ENCODE measurements around the gene TAF13. TPM values are rescaled to one million over a fixed set of nuclear protein-coding genes. Genes with fewer than 3 reads are reported as not detected.

TAF13 gene
- total and polyA plus RNA-seq, 9 of the 15 experiments (the other 6 are each of a cell fraction or from before 2014, with no cell fraction given), result 14.9 to 77.2 (median 38.7) TPM

DNA sequence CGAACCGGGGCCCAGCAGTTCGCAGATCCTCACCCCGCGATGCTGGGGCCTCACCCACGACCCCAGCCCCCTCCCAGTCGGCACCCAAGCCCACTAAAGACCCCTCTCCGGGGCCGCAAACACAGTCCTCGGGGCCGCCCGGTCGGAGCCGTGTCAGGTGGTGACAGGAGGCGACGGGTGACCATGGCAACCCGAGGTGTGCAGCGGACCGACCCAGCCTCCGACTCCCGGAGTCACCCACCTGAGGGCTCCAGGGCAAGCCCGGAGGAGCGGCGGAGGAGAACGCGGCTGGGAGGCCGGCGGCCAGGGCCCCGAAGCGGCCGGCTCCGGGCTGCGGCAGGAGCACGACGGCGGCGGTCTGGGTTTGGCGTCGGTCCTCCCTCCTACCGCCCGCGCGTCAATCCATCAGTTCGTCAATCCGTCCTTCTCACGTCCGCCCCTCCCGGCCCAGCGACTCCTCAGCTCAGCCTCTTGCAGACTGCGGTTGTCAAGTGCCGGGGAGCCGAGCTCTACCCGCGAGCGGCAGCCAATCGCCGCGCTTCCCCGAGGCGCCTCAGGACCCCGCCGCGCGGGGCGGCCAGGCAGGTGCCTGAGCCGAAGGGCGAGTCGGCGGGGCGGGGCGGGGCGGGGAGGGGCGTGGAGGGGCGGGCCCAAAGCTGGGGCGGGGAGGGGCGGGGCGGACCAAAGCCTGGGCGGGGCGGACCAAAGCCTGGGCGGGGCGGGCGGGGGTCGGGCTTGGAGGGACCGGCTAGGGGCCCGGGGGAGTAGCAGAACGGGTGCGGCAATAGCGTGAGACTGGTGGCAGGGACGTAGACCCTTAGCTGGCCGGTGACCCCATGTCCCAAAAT lies 34.0 kb downstream of the TAF13 start, which contains the start of gene WDR47 (continued):
- TF ChIP-seq, protein P1, sequence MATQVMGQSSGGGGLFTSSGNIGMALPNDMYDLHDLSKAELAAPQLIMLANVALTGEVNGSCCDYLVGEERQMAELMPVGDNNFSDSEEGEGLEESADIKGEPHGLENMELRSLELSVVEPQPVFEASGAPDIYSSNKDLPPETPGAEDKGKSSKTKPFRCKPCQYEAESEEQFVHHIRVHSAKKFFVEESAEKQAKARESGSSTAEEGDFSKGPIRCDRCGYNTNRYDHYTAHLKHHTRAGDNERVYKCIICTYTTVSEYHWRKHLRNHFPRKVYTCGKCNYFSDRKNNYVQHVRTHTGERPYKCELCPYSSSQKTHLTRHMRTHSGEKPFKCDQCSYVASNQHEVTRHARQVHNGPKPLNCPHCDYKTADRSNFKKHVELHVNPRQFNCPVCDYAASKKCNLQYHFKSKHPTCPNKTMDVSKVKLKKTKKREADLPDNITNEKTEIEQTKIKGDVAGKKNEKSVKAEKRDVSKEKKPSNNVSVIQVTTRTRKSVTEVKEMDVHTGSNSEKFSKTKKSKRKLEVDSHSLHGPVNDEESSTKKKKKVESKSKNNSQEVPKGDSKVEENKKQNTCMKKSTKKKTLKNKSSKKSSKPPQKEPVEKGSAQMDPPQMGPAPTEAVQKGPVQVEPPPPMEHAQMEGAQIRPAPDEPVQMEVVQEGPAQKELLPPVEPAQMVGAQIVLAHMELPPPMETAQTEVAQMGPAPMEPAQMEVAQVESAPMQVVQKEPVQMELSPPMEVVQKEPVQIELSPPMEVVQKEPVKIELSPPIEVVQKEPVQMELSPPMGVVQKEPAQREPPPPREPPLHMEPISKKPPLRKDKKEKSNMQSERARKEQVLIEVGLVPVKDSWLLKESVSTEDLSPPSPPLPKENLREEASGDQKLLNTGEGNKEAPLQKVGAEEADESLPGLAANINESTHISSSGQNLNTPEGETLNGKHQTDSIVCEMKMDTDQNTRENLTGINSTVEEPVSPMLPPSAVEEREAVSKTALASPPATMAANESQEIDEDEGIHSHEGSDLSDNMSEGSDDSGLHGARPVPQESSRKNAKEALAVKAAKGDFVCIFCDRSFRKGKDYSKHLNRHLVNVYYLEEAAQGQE (IDR thresholded peaks at IDR 0.05; ENCODE audit: borderline replicate concordance), result peak; percentile 88
- TF ChIP-seq, protein P1 (CRISPR knock-in tag; IDR thresholded peaks at IDR 0.05; ENCODE audit: low read depth), result 0 out of 2 replicates have a peak, but pooled peaks have one; percentile 34
- TF ChIP-seq E4F1 (CRISPR knock-in tag; IDR thresholded peaks at IDR 0.05; ENCODE audit: borderline replicate concordance), result no peak
